Stimulated activated naive CD8-positive, alpha-beta T cell treated with anti-CD3 and anti-CD28 coated beads, Interleukin-15, Interleukin-2, amounts not matched to agents 100 ng/mL and 50 ng/mL, for 24 hours (primary cell): ENCODE measurements around the gene ALK.

Experiments used
- H3K27ac Mint-ChIP-seq: one replicate; pipeline ENCODE4 v1.8.0; 2021; ENCODE audit warnings: mild to moderate bottlenecking, mixed read lengths
- H3K27me3 Mint-ChIP-seq: one replicate; pipeline ENCODE4 v1.8.0; 2021; ENCODE audit warnings: mixed read lengths
- H3K36me3 Mint-ChIP-seq: one replicate; pipeline ENCODE4 v1.8.0; 2021; ENCODE audit warnings: low read depth, mixed read lengths
- H3K4me1 Mint-ChIP-seq: one replicate; pipeline ENCODE4 v1.8.0; 2021; ENCODE audit warnings: low read depth, mixed read lengths
- H3K4me3 Mint-ChIP-seq: one replicate; pipeline ENCODE4 v1.8.0; 2021; ENCODE audit warnings: mild to moderate bottlenecking, mixed read lengths
- H3K9me3 Mint-ChIP-seq: one replicate; pipeline ENCODE4 v1.8.0; 2021; ENCODE audit warnings: mixed read lengths

The ALK gene

GRCh38 chr2:29775937-29776336 lies 145.4 kb downstream of the ALK start:
- H3K9me3 Mint-ChIP-seq = no peaks in the 10 kb centered on the region
- H3K4me1 Mint-ChIP-seq = no peaks in the 10 kb centered on the region
- no peaks in the 10 kb centered on the region for H3K36me3 Mint-ChIP-seq
- no peak overlapping the region for H3K4me3 Mint-ChIP-seq
- H3K27ac Mint-ChIP-seq = no peak overlapping the region
- peaks cover 5% of the 10 kb centered on the region for H3K27me3 Mint-ChIP-seq

DNA sequence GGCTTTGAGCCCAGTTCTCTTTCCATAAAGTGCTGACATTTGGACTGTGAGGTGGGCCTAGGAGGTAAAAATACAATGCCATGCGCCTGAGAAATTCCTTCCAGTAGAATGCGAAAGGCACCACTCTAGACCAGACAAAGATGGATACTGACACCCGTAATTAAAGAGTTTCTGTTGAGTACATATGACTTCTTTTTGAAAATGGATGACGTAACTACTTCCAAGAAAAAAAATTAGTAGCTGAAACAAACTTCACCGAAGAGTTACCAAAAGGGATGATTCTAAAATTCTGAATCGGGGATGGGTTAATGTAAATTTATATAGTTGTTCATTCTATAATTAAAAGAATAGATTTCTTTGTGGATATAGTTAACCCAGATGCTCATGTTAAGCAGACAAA lies 146.8 kb downstream of the ALK start:
- H3K27ac Mint-ChIP-seq = no peak overlapping the region
- H3K4me3 Mint-ChIP-seq = no peak overlapping the region
- no peaks in the 10 kb centered on the region for H3K9me3 Mint-ChIP-seq
- H3K36me3 Mint-ChIP-seq = no peaks in the 10 kb centered on the region
- H3K27me3 Mint-ChIP-seq = peaks cover 9% of the 10 kb centered on the region
- H3K4me1 Mint-ChIP-seq = no peaks in the 10 kb centered on the region

GRCh38 chr2:29770846-29771245 lies 150.5 kb downstream of the ALK start:
- Mint-ChIP-seq H3K36me3 (no peaks in the 10 kb centered on the region), H3K4me1 (no peaks in the 10 kb centered on the region), H3K27ac (no peak overlapping the region), H3K9me3 (no peaks in the 10 kb centered on the region), H3K27me3 (peaks cover 16% of the 10 kb centered on the region), H3K4me3 (no peak overlapping the region)

GRCh38 chr2:29769847-29770246 lies 151.5 kb downstream of the ALK start:
- Mint-ChIP-seq H3K9me3 (no peaks in the 10 kb centered on the region), H3K36me3 (no peaks in the 10 kb centered on the region), H3K4me1 (no peaks in the 10 kb centered on the region), H3K27me3 (peaks cover 16% of the 10 kb centered on the region), H3K4me3 (no peak overlapping the region), H3K27ac (no peak overlapping the region)

- no peaks in the 10 kb centered on the region for H3K9me3 Mint-ChIP-seq
- no peak overlapping the region for H3K27ac Mint-ChIP-seq
- H3K27me3 Mint-ChIP-seq = peaks cover 16% of the 10 kb centered on the region
- no peaks in the 10 kb centered on the region for H3K4me1 Mint-ChIP-seq
- no peak overlapping the region for H3K4me3 Mint-ChIP-seq
- no peaks in the 10 kb centered on the region for H3K36me3 Mint-ChIP-seq
Observed at GRCh38 chr2:29767606-29768335, 153.6 kb downstream of the ALK start.

DNA sequence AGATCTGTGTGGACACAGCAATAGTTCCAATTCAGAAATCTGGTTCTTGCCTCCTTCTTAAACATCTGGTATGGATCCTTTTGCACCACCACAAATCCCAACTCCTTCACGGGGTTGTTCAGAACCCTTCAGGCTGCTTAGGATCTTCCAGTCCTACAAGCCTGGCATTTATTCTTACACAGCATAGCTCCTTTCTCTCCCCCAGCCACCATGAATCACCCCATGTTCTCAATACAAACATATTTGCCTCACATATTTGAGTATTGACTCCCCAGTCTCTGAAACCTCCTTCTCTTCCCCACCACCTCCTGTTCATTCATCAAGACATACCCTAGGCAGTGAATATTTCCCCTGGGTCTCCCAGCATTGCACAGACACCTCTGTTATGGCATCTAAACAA lies 155.2 kb downstream of the ALK start:
- Mint-ChIP-seq H3K27me3 (peaks cover 13% of the 10 kb centered on the region), H3K4me1 (no peaks in the 10 kb centered on the region), H3K9me3 (no peaks in the 10 kb centered on the region), H3K36me3 (no peaks in the 10 kb centered on the region), H3K27ac (no peak overlapping the region), H3K4me3 (no peak overlapping the region)

DNA sequence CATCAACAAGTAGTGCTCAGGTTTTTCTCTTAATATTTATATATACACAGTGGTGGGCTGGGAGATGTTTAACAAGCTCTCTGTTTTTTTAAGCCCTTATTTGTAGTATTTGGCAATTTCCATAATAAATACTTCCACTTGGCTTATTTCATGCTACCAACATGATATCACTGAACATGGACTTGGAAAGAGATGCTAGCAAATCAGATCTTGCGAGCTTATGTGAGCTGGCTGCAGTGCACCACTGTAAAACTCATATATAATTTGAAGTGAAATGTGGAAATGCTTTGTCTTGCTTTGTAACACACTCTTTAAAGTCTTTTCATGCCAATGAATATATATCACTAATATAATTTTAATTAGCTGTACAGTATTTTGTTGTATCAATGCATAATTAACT lies 155.7 kb downstream of the ALK start:
- H3K27me3 Mint-ChIP-seq = peaks cover 8% of the 10 kb centered on the region
- H3K9me3 Mint-ChIP-seq = no peaks in the 10 kb centered on the region
- H3K4me3 Mint-ChIP-seq = no peak overlapping the region
- no peak overlapping the region for H3K27ac Mint-ChIP-seq
- H3K36me3 Mint-ChIP-seq = no peaks in the 10 kb centered on the region
- no peaks in the 10 kb centered on the region for H3K4me1 Mint-ChIP-seq

DNA sequence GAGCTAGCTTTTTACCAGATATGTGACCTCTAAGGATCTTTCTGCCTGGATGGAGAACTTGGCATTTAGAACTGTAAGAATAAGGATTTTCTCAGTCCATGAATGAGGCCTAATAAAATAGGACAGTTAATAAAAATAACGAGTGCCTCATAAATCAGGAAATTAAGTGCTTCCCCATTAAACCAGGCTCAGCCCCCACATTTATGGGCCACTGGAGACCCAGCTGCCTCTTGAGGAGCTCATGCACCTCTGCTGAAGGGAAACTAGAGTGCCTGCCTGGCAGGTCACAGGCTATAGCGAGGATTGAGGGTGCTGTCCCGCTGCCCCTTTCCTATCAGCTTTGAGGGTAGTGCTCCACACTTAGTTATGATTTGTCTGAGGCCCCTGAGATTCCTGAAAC lies 158.0 kb downstream of the ALK start:
- H3K9me3 Mint-ChIP-seq = no peaks in the 10 kb centered on the region
- H3K4me1 Mint-ChIP-seq = no peaks in the 10 kb centered on the region
- H3K27me3 Mint-ChIP-seq = peaks cover 4% of the 10 kb centered on the region
- H3K36me3 Mint-ChIP-seq = no peaks in the 10 kb centered on the region
- no peak overlapping the region for H3K27ac Mint-ChIP-seq
- no peak overlapping the region for H3K4me3 Mint-ChIP-seq

- Mint-ChIP-seq H3K36me3 (no peaks in the 10 kb centered on the region), H3K4me3 (no peak overlapping the region), H3K9me3 (no peaks in the 10 kb centered on the region), H3K27me3 (peaks cover 4% of the 10 kb centered on the region), H3K4me1 (no peaks in the 10 kb centered on the region), H3K27ac (no peak overlapping the region)
Observed at GRCh38 chr2:29762239-29762638, 159.1 kb downstream of the ALK start.

- Mint-ChIP-seq H3K9me3 (no peaks in the 10 kb centered on the region), H3K36me3 (no peaks in the 10 kb centered on the region), H3K27me3 (peaks cover 2% of the 10 kb centered on the region), H3K27ac (no peak overlapping the region), H3K4me1 (no peaks in the 10 kb centered on the region), H3K4me3 (no peak overlapping the region)
Observed at GRCh38 chr2:29761278-29761677, 160.1 kb downstream of the ALK start.

- no peaks in the 10 kb centered on the region for H3K9me3 Mint-ChIP-seq
- H3K27ac Mint-ChIP-seq = no peak overlapping the region
- H3K4me1 Mint-ChIP-seq = no peaks in the 10 kb centered on the region
- no peaks in the 10 kb centered on the region for H3K36me3 Mint-ChIP-seq
- H3K27me3 Mint-ChIP-seq = no peaks in the 10 kb centered on the region
- H3K4me3 Mint-ChIP-seq = no peak overlapping the region
Observed at GRCh38 chr2:29760008-29760407, 161.4 kb downstream of the ALK start.

GRCh38 chr2:29759360-29759759 lies 162.0 kb downstream of the ALK start:
- Mint-ChIP-seq H3K27me3 (no peaks in the 10 kb centered on the region), H3K9me3 (no peaks in the 10 kb centered on the region), H3K36me3 (no peaks in the 10 kb centered on the region), H3K27ac (no peak overlapping the region), H3K4me1 (no peaks in the 10 kb centered on the region), H3K4me3 (no peak overlapping the region)

GRCh38 chr2:29755829-29756228 lies 165.6 kb downstream of the ALK start:
- H3K27ac Mint-ChIP-seq = no peak overlapping the region
- no peak overlapping the region for H3K4me3 Mint-ChIP-seq
- no peaks in the 10 kb centered on the region for H3K36me3 Mint-ChIP-seq
- no peaks in the 10 kb centered on the region for H3K27me3 Mint-ChIP-seq
- no peaks in the 10 kb centered on the region for H3K4me1 Mint-ChIP-seq
- no peaks in the 10 kb centered on the region for H3K9me3 Mint-ChIP-seq

- H3K4me3 Mint-ChIP-seq = no peak overlapping the region
- H3K27me3 Mint-ChIP-seq = no peaks in the 10 kb centered on the region
- H3K36me3 Mint-ChIP-seq = no peaks in the 10 kb centered on the region
- H3K9me3 Mint-ChIP-seq = no peaks in the 10 kb centered on the region
- H3K4me1 Mint-ChIP-seq = no peaks in the 10 kb centered on the region
- H3K27ac Mint-ChIP-seq = no peak overlapping the region
Observed at GRCh38 chr2:29755233-29755632, 166.2 kb downstream of the ALK start.

GRCh38 chr2:29753671-29754444 lies 167.5 kb downstream of the ALK start:
- H3K4me3 Mint-ChIP-seq = no peak overlapping the region
- no peaks in the 10 kb centered on the region for H3K36me3 Mint-ChIP-seq
- no peaks in the 10 kb centered on the region for H3K9me3 Mint-ChIP-seq
- H3K27me3 Mint-ChIP-seq = no peaks in the 10 kb centered on the region
- no peak overlapping the region for H3K27ac Mint-ChIP-seq
- H3K4me1 Mint-ChIP-seq = peaks cover 2% of the 10 kb centered on the region

- Mint-ChIP-seq H3K36me3 (no peaks in the 10 kb centered on the region), H3K4me3 (no peak overlapping the region), H3K27me3 (peaks cover 4% of the 10 kb centered on the region), H3K4me1 (peaks cover 9% of the 10 kb centered on the region), H3K27ac (no peak overlapping the region), H3K9me3 (no peaks in the 10 kb centered on the region)
Observed at GRCh38 chr2:29751390-29751789, 170.0 kb downstream of the ALK start.
